Right atrium auricular region (tissue), 2 donors: ENCODE data around the gene DDHD1. TPM values are rescaled to one million over a fixed set of nuclear protein-coding genes. Genes with fewer than 3 reads are reported as not detected.

Experiments used
- DNase-seq: peaks from one replicate; pipeline ENCODE4 v3.0.0-alpha.2; 2019; ENCODE audit warnings: low spot score
- H3K27ac ChIP-seq, 2 donors: fragments of 200-600 bp; sonication (generic); 1 replicate in 1 of 2; 2 replicates in 1 of 2; pipeline ENCODE4 v1.5.1; 2016 to 2019
- H3K27me3 ChIP-seq, 2 donors: fragments of 200-600 bp; sonication (generic); one replicate each; pipeline versions ENCODE4 v1.5.1 to v1.6.0; 2017 to 2019
- H3K36me3 ChIP-seq: fragments of 200-600 bp; sonication (generic); one replicate; pipeline ENCODE4 v1.5.1; 2016
- H3K4me1 ChIP-seq, 2 donors: fragments of 200-600 bp; sonication (generic); one replicate each; pipeline versions ENCODE4 v1.5.1 to v1.6.0; 2017 to 2019
- H3K4me3 ChIP-seq, 2 donors: fragments of 200-600 bp; sonication (generic); 1 replicate in 1 of 2; 2 replicates in 1 of 2; pipeline ENCODE4 v1.5.1; 2017 to 2019; ENCODE audit warnings: mild to moderate bottlenecking in 1 of 2, moderate library complexity in 1 of 2
- H3K9me3 ChIP-seq, 2 donors: fragments of 200-600 bp; sonication (generic); one replicate each; pipeline ENCODE4 v1.5.1; 2019
- CTCF ChIP-seq, 2 donors: fragments of 200-600 bp; sonication (generic); IDR thresholded peaks; one replicate each; pipeline ENCODE4 v1.5.1; 2019; ENCODE audit warnings: antibody characterized with exemption in 2 of 2
- total RNA-seq, 2 donors: library from RNA; depleted of rRNA; stranded (reverse); fragments of >200 nt; gene quantifications; one replicate each; pipeline ENCODE4 v1.1.0, GENCODE V29; 2016

DDHD1 gene
- total RNA-seq, 2 donors from 2014 or later, result 6.9 to 8.6 TPM

DNA sequence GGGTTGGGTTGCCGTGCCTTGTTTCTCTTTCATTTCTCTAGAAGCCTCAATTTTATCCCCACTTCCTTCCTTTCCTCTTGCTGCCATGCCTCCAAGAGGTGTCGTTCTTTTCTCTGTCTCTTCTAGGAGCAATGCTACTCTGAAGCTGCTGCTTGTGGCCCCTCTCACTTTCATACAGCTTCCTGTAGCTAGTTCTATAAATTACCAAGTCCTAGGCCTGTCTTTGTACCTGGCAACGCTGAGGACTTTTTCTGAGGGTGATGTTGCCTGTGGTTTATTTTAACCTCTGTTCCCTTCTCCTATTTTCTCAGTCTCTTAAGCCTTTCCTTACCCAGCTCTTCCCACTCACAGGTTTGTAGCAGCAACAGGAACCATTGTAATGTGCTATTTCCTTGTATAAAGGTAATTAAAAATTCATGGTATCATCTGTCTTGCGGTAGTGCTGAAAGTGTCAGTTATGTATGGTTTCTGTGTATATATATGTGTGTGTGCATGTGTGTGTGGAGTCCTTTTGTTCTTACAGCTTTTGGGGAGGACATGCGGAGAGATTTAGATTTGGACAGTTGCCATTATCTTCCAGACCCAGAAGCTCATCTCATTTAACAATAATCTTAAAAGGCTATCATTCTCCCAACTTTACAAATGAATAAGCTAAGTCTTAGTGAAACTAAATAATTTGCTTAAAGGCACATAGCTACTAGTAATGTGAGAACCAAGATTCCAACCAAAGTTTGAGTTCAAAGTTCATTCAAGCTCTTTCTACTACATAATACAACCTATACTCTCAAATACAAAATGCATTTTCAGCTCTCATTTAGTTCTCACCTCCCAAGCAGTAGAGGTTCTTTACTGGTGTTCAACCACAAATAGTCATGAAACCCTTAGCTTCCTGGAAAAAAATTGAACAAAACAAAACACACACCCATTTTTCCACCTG is 43.8 kb downstream of the DDHD1 start:
- Histone ChIP-seq H3K27ac (no peak overlapping the region), H3K27me3 (no peaks in the 10 kb centered on the region), H3K36me3 (no peaks in the 10 kb centered on the region), H3K4me1 (no peaks in the 10 kb centered on the region), H3K4me3 (no peak overlapping the region), H3K9me3 (peaks cover 0 to 14% of the 10 kb centered on the region in 2 donors)
- no peak for TF ChIP-seq CTCF (IDR thresholded peaks at IDR 0.05)
- no peak for DNase-seq

DNA sequence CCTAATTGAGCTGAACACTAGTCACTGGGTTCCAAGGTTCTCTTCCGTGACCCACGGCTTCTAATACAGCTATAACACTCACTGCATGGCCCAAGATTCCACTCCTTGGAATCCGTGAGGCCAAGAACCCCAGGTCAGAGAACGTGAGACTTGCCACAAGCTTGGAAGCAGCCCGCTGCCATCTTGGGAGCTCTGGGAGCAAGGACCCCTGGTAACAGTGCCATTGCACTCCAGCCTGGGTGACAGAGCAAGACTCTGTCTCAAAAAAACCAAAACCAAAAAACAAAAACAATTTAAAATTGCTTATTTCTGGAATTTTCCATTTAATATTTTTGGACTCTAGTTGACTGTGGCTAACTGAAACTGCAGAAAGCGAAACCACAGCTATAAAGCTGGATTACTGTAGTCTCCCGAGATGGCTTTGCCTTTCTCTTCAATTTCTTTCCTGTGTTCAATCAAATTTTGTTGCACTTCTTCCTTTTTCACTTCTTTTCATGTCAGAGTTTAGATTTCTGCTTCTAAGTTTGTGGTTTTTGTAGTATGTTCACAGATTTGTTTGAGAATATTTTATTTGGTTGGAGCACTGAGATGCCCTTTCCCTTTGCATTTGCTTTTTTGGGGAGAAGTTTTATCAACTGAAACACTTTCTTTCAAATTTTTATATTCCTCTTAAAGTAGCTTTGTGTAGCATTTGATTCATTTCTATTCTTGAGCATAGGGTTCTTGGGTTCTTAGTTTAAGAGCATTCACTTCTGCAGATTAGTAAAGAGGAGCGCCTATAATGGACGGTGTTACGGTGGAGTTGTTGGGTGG is 44.6 kb downstream of the DDHD1 start:
- Histone ChIP-seq H3K36me3 (no peaks in the 10 kb centered on the region), H3K4me1 (no peaks in the 10 kb centered on the region), H3K27me3 (no peaks in the 10 kb centered on the region), H3K4me3 (no peak overlapping the region), H3K9me3 (peaks cover 0 to 14% of the 10 kb centered on the region in 2 donors), H3K27ac (no peak overlapping the region)
- DNase-seq, result no peak
- no peak for TF ChIP-seq CTCF (IDR thresholded peaks at IDR 0.05)

GRCh38 chr14:53106768-53107167 is 46.4 kb downstream of the DDHD1 start:
- Histone ChIP-seq H3K9me3 (peaks cover 0 to 14% of the 10 kb centered on the region in 2 donors), H3K27ac (no peak overlapping the region), H3K27me3 (no peaks in the 10 kb centered on the region), H3K4me3 (no peak overlapping the region), H3K4me1 (no peaks in the 10 kb centered on the region), H3K36me3 (no peaks in the 10 kb centered on the region)
- TF ChIP-seq CTCF (IDR thresholded peaks at IDR 0.05), result no peak
- DNase-seq, result no peak

GRCh38 chr14:53103636-53104340 is 49.3 kb downstream of the DDHD1 start:
- Histone ChIP-seq H3K4me1 (no peaks in the 10 kb centered on the region), H3K27ac (no peak overlapping the region), H3K36me3 (no peaks in the 10 kb centered on the region), H3K9me3 (peaks cover 0 to 14% of the 10 kb centered on the region in 2 donors), H3K4me3 (no peak overlapping the region), H3K27me3 (no peaks in the 10 kb centered on the region)
- no peak for DNase-seq
- no peak for TF ChIP-seq CTCF (IDR thresholded peaks at IDR 0.05)

DNA sequence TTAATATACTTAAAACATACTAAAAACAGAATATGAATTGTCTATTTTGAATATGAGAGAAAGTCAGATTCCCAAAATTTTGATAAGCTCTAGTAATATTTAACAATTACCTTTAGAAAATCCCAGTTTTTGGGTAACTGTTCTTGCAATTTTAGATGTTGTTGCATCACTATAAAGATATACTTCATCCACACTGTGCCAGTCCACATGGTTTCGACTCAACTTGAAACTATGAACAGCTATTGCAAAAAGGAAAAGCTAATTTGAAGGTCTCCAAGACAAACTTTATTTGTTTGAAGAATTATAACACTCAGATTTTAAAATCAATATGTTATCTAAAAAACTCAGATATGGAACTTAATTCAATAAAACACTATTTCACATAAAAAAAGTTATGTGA is 59.9 kb downstream of the DDHD1 start:
- no peak for TF ChIP-seq CTCF (IDR thresholded peaks at IDR 0.05)
- no peaks in the 10 kb centered on the region for H3K27me3 ChIP-seq

More for the DNA sequence above, 59.9 kb downstream of the DDHD1 start:
- peaks cover 0 to 7% of the 10 kb centered on the region in 2 donors for H3K9me3 ChIP-seq
- no peak for DNase-seq
- no peaks in the 10 kb centered on the region for H3K36me3 ChIP-seq
- H3K4me3 ChIP-seq, result no peak overlapping the region
- no peaks in the 10 kb centered on the region for H3K4me1 ChIP-seq
- no peak overlapping the region for H3K27ac ChIP-seq
